ENCODE measurements around the gene EPHX1.
A peak's percentile ranks its signal among the peaks of the same experiment; 100 is the strongest.

GRCh38 chr1:225766967-225767633 lies 42.8 kb upstream of the EPHX1 start:
- TF ChIP-seq POLR2AphosphoS5 (IDR thresholded peaks at IDR 0.05) (peak; percentile 10 to 13), POLR2A (IDR thresholded peaks at IDR 0.05; ENCODE audit: low read depth) (no peak), CTCF (IDR thresholded peaks at IDR 0.05) (no peak)
